ENCODE results near the gene KATNB1.

- TF ChIP-seq EP300 (conservative IDR thresholded peaks at IDR 0.05; ENCODE audit: poor library complexity, severe bottlenecking) (no peak), TAF1 (IDR thresholded peaks at IDR 0.05; ENCODE audit: low read depth) (no peak), EZH2 (IDR thresholded peaks at IDR 0.05; ENCODE audit: borderline replicate concordance, insufficient read depth, low read length, poor library complexity, severe bottlenecking) (no peak), POLR2AphosphoS5 (IDR thresholded peaks at IDR 0.05) (no peak), MXI1 (conservative IDR thresholded peaks at IDR 0.05; ENCODE audit: poor library complexity, severe bottlenecking) (no peak), SMC3 (conservative IDR thresholded peaks at IDR 0.05; ENCODE audit: poor library complexity) (no peak), RAD21 (conservative IDR thresholded peaks at IDR 0.05) (no peak)
- TF ChIP-seq, protein P1, sequence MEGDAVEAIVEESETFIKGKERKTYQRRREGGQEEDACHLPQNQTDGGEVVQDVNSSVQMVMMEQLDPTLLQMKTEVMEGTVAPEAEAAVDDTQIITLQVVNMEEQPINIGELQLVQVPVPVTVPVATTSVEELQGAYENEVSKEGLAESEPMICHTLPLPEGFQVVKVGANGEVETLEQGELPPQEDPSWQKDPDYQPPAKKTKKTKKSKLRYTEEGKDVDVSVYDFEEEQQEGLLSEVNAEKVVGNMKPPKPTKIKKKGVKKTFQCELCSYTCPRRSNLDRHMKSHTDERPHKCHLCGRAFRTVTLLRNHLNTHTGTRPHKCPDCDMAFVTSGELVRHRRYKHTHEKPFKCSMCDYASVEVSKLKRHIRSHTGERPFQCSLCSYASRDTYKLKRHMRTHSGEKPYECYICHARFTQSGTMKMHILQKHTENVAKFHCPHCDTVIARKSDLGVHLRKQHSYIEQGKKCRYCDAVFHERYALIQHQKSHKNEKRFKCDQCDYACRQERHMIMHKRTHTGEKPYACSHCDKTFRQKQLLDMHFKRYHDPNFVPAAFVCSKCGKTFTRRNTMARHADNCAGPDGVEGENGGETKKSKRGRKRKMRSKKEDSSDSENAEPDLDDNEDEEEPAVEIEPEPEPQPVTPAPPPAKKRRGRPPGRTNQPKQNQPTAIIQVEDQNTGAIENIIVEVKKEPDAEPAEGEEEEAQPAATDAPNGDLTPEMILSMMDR (IDR thresholded peaks at IDR 0.05; ENCODE audit: poor library complexity, severe bottlenecking) = no peak
- TF ChIP-seq, protein P2, sequence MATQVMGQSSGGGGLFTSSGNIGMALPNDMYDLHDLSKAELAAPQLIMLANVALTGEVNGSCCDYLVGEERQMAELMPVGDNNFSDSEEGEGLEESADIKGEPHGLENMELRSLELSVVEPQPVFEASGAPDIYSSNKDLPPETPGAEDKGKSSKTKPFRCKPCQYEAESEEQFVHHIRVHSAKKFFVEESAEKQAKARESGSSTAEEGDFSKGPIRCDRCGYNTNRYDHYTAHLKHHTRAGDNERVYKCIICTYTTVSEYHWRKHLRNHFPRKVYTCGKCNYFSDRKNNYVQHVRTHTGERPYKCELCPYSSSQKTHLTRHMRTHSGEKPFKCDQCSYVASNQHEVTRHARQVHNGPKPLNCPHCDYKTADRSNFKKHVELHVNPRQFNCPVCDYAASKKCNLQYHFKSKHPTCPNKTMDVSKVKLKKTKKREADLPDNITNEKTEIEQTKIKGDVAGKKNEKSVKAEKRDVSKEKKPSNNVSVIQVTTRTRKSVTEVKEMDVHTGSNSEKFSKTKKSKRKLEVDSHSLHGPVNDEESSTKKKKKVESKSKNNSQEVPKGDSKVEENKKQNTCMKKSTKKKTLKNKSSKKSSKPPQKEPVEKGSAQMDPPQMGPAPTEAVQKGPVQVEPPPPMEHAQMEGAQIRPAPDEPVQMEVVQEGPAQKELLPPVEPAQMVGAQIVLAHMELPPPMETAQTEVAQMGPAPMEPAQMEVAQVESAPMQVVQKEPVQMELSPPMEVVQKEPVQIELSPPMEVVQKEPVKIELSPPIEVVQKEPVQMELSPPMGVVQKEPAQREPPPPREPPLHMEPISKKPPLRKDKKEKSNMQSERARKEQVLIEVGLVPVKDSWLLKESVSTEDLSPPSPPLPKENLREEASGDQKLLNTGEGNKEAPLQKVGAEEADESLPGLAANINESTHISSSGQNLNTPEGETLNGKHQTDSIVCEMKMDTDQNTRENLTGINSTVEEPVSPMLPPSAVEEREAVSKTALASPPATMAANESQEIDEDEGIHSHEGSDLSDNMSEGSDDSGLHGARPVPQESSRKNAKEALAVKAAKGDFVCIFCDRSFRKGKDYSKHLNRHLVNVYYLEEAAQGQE (IDR thresholded peaks at IDR 0.05; ENCODE audit: borderline replicate concordance) = no peak
These were observed 18.9 kb downstream of the KATNB1 start for GRCh38 chr16:57754354-57755060.

All from neural cell (in vitro differentiated cells).